ENCODE measurements around the gene DENND10.

DNA sequence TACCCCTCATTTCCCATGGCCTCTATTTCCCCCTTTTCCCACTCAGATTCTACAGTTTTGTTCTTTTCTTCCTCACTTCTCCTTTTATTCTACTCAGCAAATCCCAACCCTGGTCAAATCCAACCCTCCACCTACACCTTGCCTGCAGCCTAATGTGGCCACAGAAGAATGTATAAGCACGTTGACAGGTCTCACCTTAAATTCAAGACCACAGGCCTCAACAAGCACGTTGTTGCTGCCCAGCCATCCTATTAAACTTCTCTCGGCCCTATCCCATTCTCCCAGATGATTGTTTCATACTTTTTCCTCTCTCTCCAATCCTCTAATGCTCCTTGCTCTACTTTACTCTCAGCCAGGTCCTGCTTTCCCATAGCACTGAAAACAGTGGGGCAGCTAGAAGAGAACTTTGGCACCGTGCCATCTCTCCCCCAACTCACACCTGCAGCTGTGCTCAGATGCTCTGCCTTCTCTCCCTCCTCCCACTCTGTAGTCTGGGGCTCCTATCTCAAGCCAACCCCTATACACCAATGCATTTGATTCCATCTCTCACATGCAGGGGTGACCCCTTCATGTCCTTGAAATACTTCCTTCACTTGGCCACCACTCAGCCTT lies 16.5 kb upstream of the DENND10 start:
- TF ChIP-seq, protein P1, sequence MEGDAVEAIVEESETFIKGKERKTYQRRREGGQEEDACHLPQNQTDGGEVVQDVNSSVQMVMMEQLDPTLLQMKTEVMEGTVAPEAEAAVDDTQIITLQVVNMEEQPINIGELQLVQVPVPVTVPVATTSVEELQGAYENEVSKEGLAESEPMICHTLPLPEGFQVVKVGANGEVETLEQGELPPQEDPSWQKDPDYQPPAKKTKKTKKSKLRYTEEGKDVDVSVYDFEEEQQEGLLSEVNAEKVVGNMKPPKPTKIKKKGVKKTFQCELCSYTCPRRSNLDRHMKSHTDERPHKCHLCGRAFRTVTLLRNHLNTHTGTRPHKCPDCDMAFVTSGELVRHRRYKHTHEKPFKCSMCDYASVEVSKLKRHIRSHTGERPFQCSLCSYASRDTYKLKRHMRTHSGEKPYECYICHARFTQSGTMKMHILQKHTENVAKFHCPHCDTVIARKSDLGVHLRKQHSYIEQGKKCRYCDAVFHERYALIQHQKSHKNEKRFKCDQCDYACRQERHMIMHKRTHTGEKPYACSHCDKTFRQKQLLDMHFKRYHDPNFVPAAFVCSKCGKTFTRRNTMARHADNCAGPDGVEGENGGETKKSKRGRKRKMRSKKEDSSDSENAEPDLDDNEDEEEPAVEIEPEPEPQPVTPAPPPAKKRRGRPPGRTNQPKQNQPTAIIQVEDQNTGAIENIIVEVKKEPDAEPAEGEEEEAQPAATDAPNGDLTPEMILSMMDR (IDR thresholded peaks at IDR 0.05; ENCODE audit: low read depth, low read length) = no peak
- TF ChIP-seq EZH2phosphoT487 (IDR thresholded peaks at IDR 0.05; ENCODE audit: low read depth) = no peak
